NCI-H2107 (cell line): ENCODE measurements around the gene AVPI1.
"Not testable (repeated sequence)": the region's sequence is repeated elsewhere in the genome, so short reads cannot be mapped to it uniquely, and the experiment has no call there.

ENCODE experiments used
- DNase-seq: peaks from one replicate; lab custom pipeline; 2025; lab: John Stamatoyannopoulos, UW

The AVPI1 gene

GRCh38 chr10:97711640-97712572 lies 24.9 kb upstream of the AVPI1 start:
- DNase-seq: no peak

GRCh38 chr10:97708976-97709946 lies 22.2 kb upstream of the AVPI1 start:
- DNase-seq: no peak

- no peak for DNase-seq
Observed at GRCh38 chr10:97708167-97708566, 21.1 kb upstream of the AVPI1 start.

GRCh38 chr10:97707134-97707861 lies 20.3 kb upstream of the AVPI1 start:
- no peak for DNase-seq

GRCh38 chr10:97705006-97705670 lies 18.1 kb upstream of the AVPI1 start:
- no peak for DNase-seq

- DNase-seq: no peak
Observed at GRCh38 chr10:97704341-97704740, 17.3 kb upstream of the AVPI1 start.

- DNase-seq: no peak
Observed at GRCh38 chr10:97703398-97704067, 16.5 kb upstream of the AVPI1 start.

- DNase-seq: no peak
Observed at GRCh38 chr10:97701438-97702069, 14.5 kb upstream of the AVPI1 start.

GRCh38 chr10:97698072-97698655 lies 11.1 kb upstream of the AVPI1 start:
- DNase-seq: not testable (repeated sequence)

GRCh38 chr10:97690133-97690532 lies 3.1 kb upstream of the AVPI1 start:
- DNase-seq: no peak

GRCh38 chr10:97689559-97690020 lies 2.5 kb upstream of the AVPI1 start:
- no peak for DNase-seq

GRCh38 chr10:97687785-97688781 lies 1.0 kb upstream of the AVPI1 start:
- no peak for DNase-seq

- DNase-seq: no peak
Observed at GRCh38 chr10:97686301-97686961, 610 bp downstream of the AVPI1 start.

GRCh38 chr10:97685395-97685958 lies 1.6 kb downstream of the AVPI1 start:
- DNase-seq: no peak

GRCh38 chr10:97684866-97685394 lies 2.1 kb downstream of the AVPI1 start:
- DNase-seq: no peak

- not testable (repeated sequence) for DNase-seq
Observed at GRCh38 chr10:97684368-97684713, 2.7 kb downstream of the AVPI1 start.

- DNase-seq: no peak
Observed at GRCh38 chr10:97683556-97684367, 3.3 kb downstream of the AVPI1 start.
